ENCODE results near the gene CAP1. TPM values are rescaled to one million over a fixed set of nuclear protein-coding genes. Genes with fewer than 3 reads are reported as not detected.

Gene CAP1
- total RNA-seq, 4 donors from 2014 or later, result 412 to 468 (median 442) TPM

GRCh38 chr1:40059338-40059959 is 18.9 kb downstream of the CAP1 start:
- peaks cover 40 to 60% (median 50%) of the 10 kb centered on the region in 4 donors for H3K36me3 ChIP-seq
- intact Hi-C loops (cut with DNase I), result no loop called here
- H3K4me1 ChIP-seq, result peaks cover 60 to 77% (median 72%) of the 10 kb centered on the region in 4 donors
- TF ChIP-seq EP300 (IDR thresholded peaks at IDR 0.05), result no peak
- TF ChIP-seq POLR2AphosphoS5 (IDR thresholded peaks at IDR 0.05), result no peak
- TF ChIP-seq POLR2A (IDR thresholded peaks at IDR 0.05; ENCODE audit: low read depth), result no peak
- TF ChIP-seq CTCF (IDR thresholded peaks at IDR 0.05), result no peak
- 47% methylated on average over 4 of the region's 4 CpGs for WGBS
- DNase-seq (ENCODE audit: extremely low spot score), result no peak
- no peaks in the 10 kb centered on the region for H3K9me3 ChIP-seq
- H3K4me3 ChIP-seq, result no peak overlapping the region
- H3K27me3 ChIP-seq, result no peaks in the 10 kb centered on the region
- H3K27ac ChIP-seq (replicated peaks in 1 of 4), result peak overlapping the region; percentile 46 to 63 (median 50)

- H3K27ac ChIP-seq (replicated peaks in 1 of 4), result peak overlapping the region; percentile 46 to 63 (median 50)
- no peaks in the 10 kb centered on the region for H3K27me3 ChIP-seq
- no peaks in the 10 kb centered on the region for H3K9me3 ChIP-seq
- H3K4me1 ChIP-seq, result peaks cover 54 to 76% (median 67%) of the 10 kb centered on the region in 4 donors
- DNase-seq (ENCODE audit: extremely low spot score), result no peak
- TF ChIP-seq POLR2AphosphoS5 (IDR thresholded peaks at IDR 0.05) (no peak), EP300 (IDR thresholded peaks at IDR 0.05) (no peak), CTCF (IDR thresholded peaks at IDR 0.05) (no peak), POLR2A (IDR thresholded peaks at IDR 0.05; ENCODE audit: low read depth) (no peak)
- 49% methylated on average over 7 of the region's 7 CpGs for WGBS
- H3K36me3 ChIP-seq, result peaks cover 47 to 67% (median 57%) of the 10 kb centered on the region in 4 donors
- intact Hi-C loops (cut with DNase I), result no loop called here
- no peak overlapping the region for H3K4me3 ChIP-seq
Observed at GRCh38 chr1:40059960-40060750, 19.6 kb downstream of the CAP1 start.

GRCh38 chr1:40064797-40065499 is 24.4 kb downstream of the CAP1 start:
- H3K27ac ChIP-seq (replicated peaks in 1 of 4), result peak overlapping the region in 1 of 4 donors; percentile 8
- no peak overlapping the region for H3K4me3 ChIP-seq
- no peaks in the 10 kb centered on the region for H3K27me3 ChIP-seq
- peaks cover 15 to 28% (median 20%) of the 10 kb centered on the region in 4 donors for H3K4me1 ChIP-seq
- no peaks in the 10 kb centered on the region for H3K9me3 ChIP-seq
- no peak for TF ChIP-seq EP300 (IDR thresholded peaks at IDR 0.05)
- TF ChIP-seq POLR2AphosphoS5 (IDR thresholded peaks at IDR 0.05), result no peak
- no peak for TF ChIP-seq CTCF (IDR thresholded peaks at IDR 0.05)
- TF ChIP-seq POLR2A (IDR thresholded peaks at IDR 0.05; ENCODE audit: low read depth), result no peak
- no peak for DNase-seq (ENCODE audit: extremely low spot score)
- peaks cover 83 to 100% (median 99%) of the 10 kb centered on the region in 4 donors for H3K36me3 ChIP-seq
- 78% methylated on average over 2 of the region's 2 CpGs for WGBS
- intact Hi-C loops (cut with DNase I), result no loop called here

GRCh38 chr1:40067023-40067422 is 26.5 kb downstream of the CAP1 start:
- TF ChIP-seq EP300 (IDR thresholded peaks at IDR 0.05) (no peak), POLR2A (IDR thresholded peaks at IDR 0.05; ENCODE audit: low read depth) (no peak), CTCF (IDR thresholded peaks at IDR 0.05) (no peak), POLR2AphosphoS5 (IDR thresholded peaks at IDR 0.05) (no peak)
- WGBS, result 87% methylated on average over 2 of the region's 2 CpGs
- Histone ChIP-seq H3K4me3 (no peak overlapping the region), H3K36me3 (peaks cover 96 to 100% (median 100%) of the 10 kb centered on the region in 4 donors), H3K27ac (replicated peaks in 1 of 4) (no peak overlapping the region), H3K4me1 (peaks cover 0 to 29% (median 6%) of the 10 kb centered on the region in 4 donors), H3K27me3 (no peaks in the 10 kb centered on the region), H3K9me3 (no peaks in the 10 kb centered on the region)
- intact Hi-C loops (cut with DNase I), result no loop called here
- no peak for DNase-seq (ENCODE audit: extremely low spot score)

Measured in esophagus muscularis mucosa (tissue), 4 donors.